Measurements from ENCODE around the gene KRT7. TPM values are rescaled to one million over a fixed set of nuclear protein-coding genes. Genes with fewer than 3 reads are reported as not detected.

KRT7 gene
- total and polyA plus RNA-seq, 4 donors = 0.37 to 9.9 (median 7.0) TPM

DNA sequence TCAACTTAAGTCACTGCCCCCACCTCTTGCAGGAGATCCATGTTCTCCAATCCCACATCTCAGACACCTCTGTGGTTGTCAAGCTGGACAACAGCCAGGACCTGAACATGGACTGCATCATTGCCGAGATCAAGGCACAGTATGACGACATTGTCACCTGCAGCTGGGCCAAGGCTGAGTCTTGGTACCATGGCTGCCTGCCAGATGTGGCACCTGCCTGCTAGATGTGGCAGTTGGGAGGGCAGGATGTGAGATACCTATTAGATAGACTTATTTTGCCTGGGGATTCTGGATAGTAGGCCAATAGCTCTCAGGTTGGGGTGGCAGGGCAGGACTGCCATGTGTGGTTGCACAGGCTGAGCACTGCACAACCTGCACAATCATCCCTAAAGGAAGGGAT lies 33.5 kb downstream of the KRT7 start:
- TF ChIP-seq NR2F2 (IDR thresholded peaks at IDR 0.05) = no peak
- TF ChIP-seq, protein P1, sequence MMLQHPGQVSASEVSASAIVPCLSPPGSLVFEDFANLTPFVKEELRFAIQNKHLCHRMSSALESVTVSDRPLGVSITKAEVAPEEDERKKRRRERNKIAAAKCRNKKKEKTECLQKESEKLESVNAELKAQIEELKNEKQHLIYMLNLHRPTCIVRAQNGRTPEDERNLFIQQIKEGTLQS (IDR thresholded peaks at IDR 0.05) = no peak
- TF ChIP-seq, protein P2, sequence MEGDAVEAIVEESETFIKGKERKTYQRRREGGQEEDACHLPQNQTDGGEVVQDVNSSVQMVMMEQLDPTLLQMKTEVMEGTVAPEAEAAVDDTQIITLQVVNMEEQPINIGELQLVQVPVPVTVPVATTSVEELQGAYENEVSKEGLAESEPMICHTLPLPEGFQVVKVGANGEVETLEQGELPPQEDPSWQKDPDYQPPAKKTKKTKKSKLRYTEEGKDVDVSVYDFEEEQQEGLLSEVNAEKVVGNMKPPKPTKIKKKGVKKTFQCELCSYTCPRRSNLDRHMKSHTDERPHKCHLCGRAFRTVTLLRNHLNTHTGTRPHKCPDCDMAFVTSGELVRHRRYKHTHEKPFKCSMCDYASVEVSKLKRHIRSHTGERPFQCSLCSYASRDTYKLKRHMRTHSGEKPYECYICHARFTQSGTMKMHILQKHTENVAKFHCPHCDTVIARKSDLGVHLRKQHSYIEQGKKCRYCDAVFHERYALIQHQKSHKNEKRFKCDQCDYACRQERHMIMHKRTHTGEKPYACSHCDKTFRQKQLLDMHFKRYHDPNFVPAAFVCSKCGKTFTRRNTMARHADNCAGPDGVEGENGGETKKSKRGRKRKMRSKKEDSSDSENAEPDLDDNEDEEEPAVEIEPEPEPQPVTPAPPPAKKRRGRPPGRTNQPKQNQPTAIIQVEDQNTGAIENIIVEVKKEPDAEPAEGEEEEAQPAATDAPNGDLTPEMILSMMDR (IDR thresholded peaks at IDR 0.05; ENCODE audit: low read depth, low read length, missing input control) = no peak
- TF ChIP-seq, protein P3, sequence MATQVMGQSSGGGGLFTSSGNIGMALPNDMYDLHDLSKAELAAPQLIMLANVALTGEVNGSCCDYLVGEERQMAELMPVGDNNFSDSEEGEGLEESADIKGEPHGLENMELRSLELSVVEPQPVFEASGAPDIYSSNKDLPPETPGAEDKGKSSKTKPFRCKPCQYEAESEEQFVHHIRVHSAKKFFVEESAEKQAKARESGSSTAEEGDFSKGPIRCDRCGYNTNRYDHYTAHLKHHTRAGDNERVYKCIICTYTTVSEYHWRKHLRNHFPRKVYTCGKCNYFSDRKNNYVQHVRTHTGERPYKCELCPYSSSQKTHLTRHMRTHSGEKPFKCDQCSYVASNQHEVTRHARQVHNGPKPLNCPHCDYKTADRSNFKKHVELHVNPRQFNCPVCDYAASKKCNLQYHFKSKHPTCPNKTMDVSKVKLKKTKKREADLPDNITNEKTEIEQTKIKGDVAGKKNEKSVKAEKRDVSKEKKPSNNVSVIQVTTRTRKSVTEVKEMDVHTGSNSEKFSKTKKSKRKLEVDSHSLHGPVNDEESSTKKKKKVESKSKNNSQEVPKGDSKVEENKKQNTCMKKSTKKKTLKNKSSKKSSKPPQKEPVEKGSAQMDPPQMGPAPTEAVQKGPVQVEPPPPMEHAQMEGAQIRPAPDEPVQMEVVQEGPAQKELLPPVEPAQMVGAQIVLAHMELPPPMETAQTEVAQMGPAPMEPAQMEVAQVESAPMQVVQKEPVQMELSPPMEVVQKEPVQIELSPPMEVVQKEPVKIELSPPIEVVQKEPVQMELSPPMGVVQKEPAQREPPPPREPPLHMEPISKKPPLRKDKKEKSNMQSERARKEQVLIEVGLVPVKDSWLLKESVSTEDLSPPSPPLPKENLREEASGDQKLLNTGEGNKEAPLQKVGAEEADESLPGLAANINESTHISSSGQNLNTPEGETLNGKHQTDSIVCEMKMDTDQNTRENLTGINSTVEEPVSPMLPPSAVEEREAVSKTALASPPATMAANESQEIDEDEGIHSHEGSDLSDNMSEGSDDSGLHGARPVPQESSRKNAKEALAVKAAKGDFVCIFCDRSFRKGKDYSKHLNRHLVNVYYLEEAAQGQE (IDR thresholded peaks at IDR 0.05) = no peak
- TF ChIP-seq HNF4A (conservative IDR thresholded peaks at IDR 0.05) = no peak
- TF ChIP-seq TAF1 (conservative IDR thresholded peaks at IDR 0.05) = no peak
- no peak for TF ChIP-seq YY1 (IDR thresholded peaks at IDR 0.05)
- TF ChIP-seq GABPA (IDR thresholded peaks at IDR 0.05 in 1 of 2, conservative IDR thresholded peaks at IDR 0.05 in 1 of 2) = no peak
- no peak for TF ChIP-seq HNF4G (IDR thresholded peaks at IDR 0.05)
- TF ChIP-seq, protein P4, sequence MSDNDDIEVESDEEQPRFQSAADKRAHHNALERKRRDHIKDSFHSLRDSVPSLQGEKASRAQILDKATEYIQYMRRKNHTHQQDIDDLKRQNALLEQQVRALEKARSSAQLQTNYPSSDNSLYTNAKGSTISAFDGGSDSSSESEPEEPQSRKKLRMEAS (IDR thresholded peaks at IDR 0.05) = no peak
- no peak for TF ChIP-seq FOXA1 (IDR thresholded peaks at IDR 0.05)
- TF ChIP-seq RXRA (IDR thresholded peaks at IDR 0.05) = no peak
- no peak for TF ChIP-seq FOXA2 (IDR thresholded peaks at IDR 0.05)
- TF ChIP-seq, protein P5, sequence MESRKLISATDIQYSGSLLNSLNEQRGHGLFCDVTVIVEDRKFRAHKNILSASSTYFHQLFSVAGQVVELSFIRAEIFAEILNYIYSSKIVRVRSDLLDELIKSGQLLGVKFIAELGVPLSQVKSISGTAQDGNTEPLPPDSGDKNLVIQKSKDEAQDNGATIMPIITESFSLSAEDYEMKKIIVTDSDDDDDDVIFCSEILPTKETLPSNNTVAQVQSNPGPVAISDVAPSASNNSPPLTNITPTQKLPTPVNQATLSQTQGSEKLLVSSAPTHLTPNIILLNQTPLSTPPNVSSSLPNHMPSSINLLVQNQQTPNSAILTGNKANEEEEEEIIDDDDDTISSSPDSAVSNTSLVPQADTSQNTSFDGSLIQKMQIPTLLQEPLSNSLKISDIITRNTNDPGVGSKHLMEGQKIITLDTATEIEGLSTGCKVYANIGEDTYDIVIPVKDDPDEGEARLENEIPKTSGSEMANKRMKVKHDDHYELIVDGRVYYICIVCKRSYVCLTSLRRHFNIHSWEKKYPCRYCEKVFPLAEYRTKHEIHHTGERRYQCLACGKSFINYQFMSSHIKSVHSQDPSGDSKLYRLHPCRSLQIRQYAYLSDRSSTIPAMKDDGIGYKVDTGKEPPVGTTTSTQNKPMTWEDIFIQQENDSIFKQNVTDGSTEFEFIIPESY (IDR thresholded peaks at IDR 0.05) = no peak
- no peak for TF ChIP-seq RAD21 (IDR thresholded peaks at IDR 0.05)
- TF ChIP-seq EGR1 (IDR thresholded peaks at IDR 0.05; ENCODE audit: low read depth in 2 of 2) = no peak
- Histone ChIP-seq H3K27ac (ENCODE audit: low read depth in 1 of 2, low read length in 2 of 2) (no peak overlapping the region), H3K27me3 (ENCODE audit: control insufficient read depth in 4 of 4, insufficient read depth in 4 of 4, low read length in 3 of 4) (no peaks in the 10 kb centered on the region), H3K4me3 (ENCODE audit: low read depth in 1 of 3, low read length in 3 of 3) (no peak overlapping the region), H3K9ac (ENCODE audit: low read depth in 1 of 2, low read length in 2 of 2) (no peak overlapping the region), H3K4me1 (ENCODE audit: control insufficient read depth in 4 of 4, insufficient read depth in 4 of 4, low read length in 3 of 4) (no peaks in the 10 kb centered on the region), H3K36me3 (ENCODE audit: control insufficient read depth in 4 of 4, insufficient read depth in 3 of 4, low read depth in 1 of 4, low read length in 3 of 4) (no peaks in the 10 kb centered on the region), H3K9me3 (ENCODE audit: control insufficient read depth in 4 of 4, low read length in 3 of 4) (no peaks in the 10 kb centered on the region)
- WGBS = 82% methylated on average over 2 of the region's 2 CpGs
- DNase-seq (ENCODE audit: low spot score) = no peak

DNA sequence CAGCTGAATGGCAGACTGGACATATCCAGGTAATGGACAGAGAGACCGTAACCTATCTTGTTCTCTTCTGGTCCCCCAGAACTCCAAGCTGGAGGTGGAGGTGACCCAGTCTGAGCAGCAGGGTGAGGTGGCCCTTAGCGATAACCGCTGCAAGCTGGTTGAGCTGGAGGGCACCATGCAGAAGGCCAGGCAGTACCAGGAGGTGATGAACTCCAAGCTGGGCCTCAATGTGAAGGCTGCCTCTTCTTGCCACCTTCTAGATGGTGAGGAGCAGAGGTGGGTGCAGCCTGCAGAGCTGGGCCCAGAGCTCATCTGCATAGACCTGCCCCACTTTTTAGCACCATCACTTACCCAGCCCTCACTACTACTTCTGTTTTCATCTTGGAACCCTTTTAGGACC lies 34.2 kb downstream of the KRT7 start:
- H3K27me3 ChIP-seq (ENCODE audit: control insufficient read depth in 4 of 4, insufficient read depth in 4 of 4, low read length in 3 of 4) = no peaks in the 10 kb centered on the region
- TF ChIP-seq RXRA (IDR thresholded peaks at IDR 0.05) (no peak), EGR1 (IDR thresholded peaks at IDR 0.05; ENCODE audit: low read depth in 2 of 2) (no peak), JUND (IDR thresholded peaks at IDR 0.05) (no peak), HNF4A (conservative IDR thresholded peaks at IDR 0.05) (no peak)
- TF ChIP-seq, protein P5 (IDR thresholded peaks at IDR 0.05) = no peak
- no peaks in the 10 kb centered on the region for H3K9me3 ChIP-seq (ENCODE audit: control insufficient read depth in 4 of 4, low read length in 3 of 4)
- H3K4me3 ChIP-seq (ENCODE audit: low read depth in 1 of 3, low read length in 3 of 3) = no peak overlapping the region
- H3K9ac ChIP-seq (ENCODE audit: low read depth in 1 of 2, low read length in 2 of 2) = no peak overlapping the region
- WGBS = 83% methylated on average over 3 of the region's 3 CpGs
- no peak overlapping the region for H3K27ac ChIP-seq (ENCODE audit: low read depth in 1 of 2, low read length in 2 of 2)
- no peak for DNase-seq (ENCODE audit: low spot score)
- no peaks in the 10 kb centered on the region for H3K4me1 ChIP-seq (ENCODE audit: control insufficient read depth in 4 of 4, insufficient read depth in 4 of 4, low read length in 3 of 4)
- no peaks in the 10 kb centered on the region for H3K36me3 ChIP-seq (ENCODE audit: control insufficient read depth in 4 of 4, insufficient read depth in 3 of 4, low read depth in 1 of 4, low read length in 3 of 4)

Data from liver (tissue), 9 donors.